IMR-90 (cell line): ENCODE measurements around the gene STARD10.

Experiments
- BHLHE40 ChIP-seq: fragments of 150-350 bp; IDR thresholded peaks from 2 replicates; pipeline ENCODE4 v1.6.1; 2016; ENCODE audit warnings: mild to moderate bottlenecking, low read depth, low read length
- CEBPB ChIP-seq: IDR thresholded peaks from 2 replicates; pipeline ENCODE4 v1.6.1; 2012; ENCODE audit warnings: low read depth, low read length, improper control_type of control experiment
- CHD1 ChIP-seq: IDR thresholded peaks from 2 replicates; pipeline ENCODE4 v1.6.1; 2012; ENCODE audit warnings: low read depth, low read length, improper control_type of control experiment
- CTCF ChIP-seq: conservative IDR thresholded peaks from 2 replicates; pipeline ENCODE4 v1.5.1; 2012; ENCODE audit warnings: mild to moderate bottlenecking, low read depth, low read length, improper control_type of control experiment
- FOS ChIP-seq: fragments of 150-350 bp; IDR thresholded peaks from 2 replicates; pipeline ENCODE4 v1.6.1; 2016; ENCODE audit warnings: low read depth, low read length
- MXI1 ChIP-seq: IDR thresholded peaks from 2 replicates; pipeline ENCODE4 v1.6.1; 2012; ENCODE audit warnings: low read depth, mild to moderate bottlenecking, low read length, moderate library complexity, borderline replicate concordance
- NFE2L2 ChIP-seq: fragments of 150-350 bp; IDR thresholded peaks from 2 replicates; pipeline ENCODE4 v1.6.1; 2016; ENCODE audit warnings: low read depth, mild to moderate bottlenecking, low read length
- POLR2A ChIP-seq: IDR thresholded peaks from 2 replicates; pipeline ENCODE4 v1.6.1; 2012; ENCODE audit warnings: mild to moderate bottlenecking, low read depth, low read length
- RCOR1 ChIP-seq: IDR thresholded peaks from 2 replicates; pipeline ENCODE4 v1.6.1; 2012; ENCODE audit warnings: mild to moderate bottlenecking, low read length, improper control_type of control experiment; ENCODE audit not compliant: insufficient replicate concordance
- RFX5 ChIP-seq: IDR thresholded peaks from 2 replicates; pipeline ENCODE4 v1.8.0; 2012; ENCODE audit warnings: low read depth, mild to moderate bottlenecking, low read length, moderate library complexity
- TF ChIP-seq, protein P1 (sequence below): fragments of 150-350 bp; IDR thresholded peaks from 2 replicates; pipeline ENCODE4 v1.6.1; 2016; ENCODE audit warnings: low read depth, mild to moderate bottlenecking, low read length, moderate library complexity, borderline replicate concordance

DNA sequence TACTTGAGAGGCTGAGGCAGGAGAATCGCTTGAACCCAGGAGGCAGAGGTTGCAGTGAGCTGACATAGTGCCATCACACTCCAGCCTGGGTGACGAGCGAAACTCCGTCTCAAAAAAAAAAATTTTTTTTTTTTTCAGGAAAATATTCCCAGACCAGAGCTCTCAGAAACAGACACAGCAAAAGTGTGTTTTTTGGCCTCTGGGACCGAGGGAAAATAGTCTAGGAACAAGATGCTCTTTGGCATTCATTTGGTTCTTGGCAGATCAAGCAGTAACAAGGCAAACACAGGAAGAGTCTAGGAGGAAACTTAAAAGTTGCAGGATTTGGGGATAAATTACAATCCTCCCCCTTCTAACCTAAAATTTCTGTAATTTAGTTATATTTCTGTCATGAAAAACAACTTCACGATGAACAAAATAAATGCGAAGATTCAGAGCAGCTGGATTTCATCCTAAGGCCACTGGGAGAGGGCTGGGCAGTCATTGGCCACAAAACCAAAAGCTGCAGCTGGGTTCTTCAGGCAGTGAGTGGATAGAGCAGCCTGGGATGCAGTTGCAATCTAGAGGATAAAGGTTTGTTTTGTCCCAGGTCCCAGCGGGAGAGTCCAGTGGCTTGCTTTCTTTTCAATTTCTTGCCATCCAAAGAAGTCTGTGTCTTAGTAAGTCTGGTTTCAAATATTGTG is 40.1 kb upstream of the STARD10 start:
- TF ChIP-seq CTCF (no peak), POLR2A (no peak), FOS (no peak), CEBPB (no peak), MXI1 (no peak), RFX5 (no peak), NFE2L2 (no peak), BHLHE40 (no peak), CHD1 (no peak), RCOR1 (no peak)
- TF ChIP-seq, protein P1, sequence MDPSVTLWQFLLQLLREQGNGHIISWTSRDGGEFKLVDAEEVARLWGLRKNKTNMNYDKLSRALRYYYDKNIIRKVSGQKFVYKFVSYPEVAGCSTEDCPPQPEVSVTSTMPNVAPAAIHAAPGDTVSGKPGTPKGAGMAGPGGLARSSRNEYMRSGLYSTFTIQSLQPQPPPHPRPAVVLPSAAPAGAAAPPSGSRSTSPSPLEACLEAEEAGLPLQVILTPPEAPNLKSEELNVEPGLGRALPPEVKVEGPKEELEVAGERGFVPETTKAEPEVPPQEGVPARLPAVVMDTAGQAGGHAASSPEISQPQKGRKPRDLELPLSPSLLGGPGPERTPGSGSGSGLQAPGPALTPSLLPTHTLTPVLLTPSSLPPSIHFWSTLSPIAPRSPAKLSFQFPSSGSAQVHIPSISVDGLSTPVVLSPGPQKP, result no peak
